SK-N-SH treated with all-trans-retinoic acid at 6 μM for 48 hours (cell line): ENCODE data around the gene CYP46A1.

Source experiments
- ARNTL ChIP-seq: fragments of 450-650 bp; formaldehyde crosslinking; IDR thresholded peaks from 2 replicates; pipeline ENCODE4 v1.5.0; 2020; ENCODE audit warnings: low read depth, mild to moderate bottlenecking, moderate library complexity, borderline replicate concordance
- ESRRG ChIP-seq: fragments of 250-450 bp; sonication (Bioruptor Pico); IDR thresholded peaks from 2 replicates; pipeline ENCODE4 v1.6.1; 2021; ENCODE audit warnings: mild to moderate bottlenecking
- OSR1 ChIP-seq: fragments of 250-450 bp; sonication (Bioruptor Pico); IDR thresholded peaks from 2 replicates; pipeline ENCODE4 v1.8.0; 2022; ENCODE audit warnings: moderate library complexity, mild to moderate bottlenecking, inconsistent platforms
- ZFP3 ChIP-seq: fragments of 250-450 bp; sonication (Bioruptor Pico); IDR thresholded peaks from 2 replicates; pipeline ENCODE4 v1.5.0; 2020; ENCODE audit warnings: mild to moderate bottlenecking, moderate library complexity
- ZNF565 ChIP-seq: fragments of 450-650 bp; formaldehyde crosslinking; conservative IDR thresholded peaks from 2 replicates; pipeline ENCODE4 v1.5.0; 2020; ENCODE audit warnings: low read depth, mild to moderate bottlenecking, moderate library complexity
- TF ChIP-seq, protein P1 (sequence below): fragments of 250-450 bp; sonication (Bioruptor Pico); IDR thresholded peaks from 2 replicates; pipeline ENCODE4 v1.8.0; 2020; ENCODE audit warnings: mild to moderate bottlenecking, moderate library complexity, borderline replicate concordance
- TF ChIP-seq, protein P2 (sequence below): fragments of 250-450 bp; sonication (Bioruptor Pico); IDR thresholded peaks from 2 replicates; pipeline ENCODE4 v1.5.1; 2021; ENCODE audit warnings: mild to moderate bottlenecking, moderate library complexity

GRCh38 chr14:99699085-99699760, 15.1 kb downstream of the CYP46A1 start:
- TF ChIP-seq OSR1 (no peak), ZFP3 (CRISPR knock-in tag) (no peak), ESRRG (no peak), ARNTL (CRISPR knock-in tag) (no peak), ZNF565 (no peak)
- TF ChIP-seq, protein P1, sequence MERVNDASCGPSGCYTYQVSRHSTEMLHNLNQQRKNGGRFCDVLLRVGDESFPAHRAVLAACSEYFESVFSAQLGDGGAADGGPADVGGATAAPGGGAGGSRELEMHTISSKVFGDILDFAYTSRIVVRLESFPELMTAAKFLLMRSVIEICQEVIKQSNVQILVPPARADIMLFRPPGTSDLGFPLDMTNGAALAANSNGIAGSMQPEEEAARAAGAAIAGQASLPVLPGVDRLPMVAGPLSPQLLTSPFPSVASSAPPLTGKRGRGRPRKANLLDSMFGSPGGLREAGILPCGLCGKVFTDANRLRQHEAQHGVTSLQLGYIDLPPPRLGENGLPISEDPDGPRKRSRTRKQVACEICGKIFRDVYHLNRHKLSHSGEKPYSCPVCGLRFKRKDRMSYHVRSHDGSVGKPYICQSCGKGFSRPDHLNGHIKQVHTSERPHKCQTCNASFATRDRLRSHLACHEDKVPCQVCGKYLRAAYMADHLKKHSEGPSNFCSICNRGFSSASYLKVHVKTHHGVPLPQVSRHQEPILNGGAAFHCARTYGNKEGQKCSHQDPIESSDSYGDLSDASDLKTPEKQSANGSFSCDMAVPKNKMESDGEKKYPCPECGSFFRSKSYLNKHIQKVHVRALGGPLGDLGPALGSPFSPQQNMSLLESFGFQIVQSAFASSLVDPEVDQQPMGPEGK (CRISPR knock-in tag) = no peak
- TF ChIP-seq, protein P2, sequence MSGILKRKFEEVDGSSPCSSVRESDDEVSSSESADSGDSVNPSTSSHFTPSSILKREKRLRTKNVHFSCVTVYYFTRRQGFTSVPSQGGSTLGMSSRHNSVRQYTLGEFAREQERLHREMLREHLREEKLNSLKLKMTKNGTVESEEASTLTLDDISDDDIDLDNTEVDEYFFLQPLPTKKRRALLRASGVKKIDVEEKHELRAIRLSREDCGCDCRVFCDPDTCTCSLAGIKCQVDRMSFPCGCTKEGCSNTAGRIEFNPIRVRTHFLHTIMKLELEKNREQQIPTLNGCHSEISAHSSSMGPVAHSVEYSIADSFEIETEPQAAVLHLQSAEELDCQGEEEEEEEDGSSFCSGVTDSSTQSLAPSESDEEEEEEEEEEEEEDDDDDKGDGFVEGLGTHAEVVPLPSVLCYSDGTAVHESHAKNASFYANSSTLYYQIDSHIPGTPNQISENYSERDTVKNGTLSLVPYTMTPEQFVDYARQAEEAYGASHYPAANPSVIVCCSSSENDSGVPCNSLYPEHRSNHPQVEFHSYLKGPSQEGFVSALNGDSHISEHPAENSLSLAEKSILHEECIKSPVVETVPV (CRISPR knock-in tag) = no peak
